Forelimb muscle (tissue), 1 donor: ENCODE data around the gene EPB41L2. TPM values are rescaled to one million over a fixed set of nuclear protein-coding genes. Genes with fewer than 3 reads are reported as not detected.
"Not testable (repeated sequence)": the region's sequence is repeated elsewhere in the genome, so short reads cannot be mapped to it uniquely, and the experiment has no call there.

Experiments used
- DNase-seq: peaks from one replicate; pipeline ENCODE4 v3.0.0-alpha.2; 2013; ENCODE audit warnings: low read depth
- polyA plus RNA-seq: library from polyadenylated mRNA; unstranded; fragments of 120-200 nt; gene quantifications from one replicate; pipeline ENCODE4 v1.2.1, GENCODE V29; 2013; ENCODE audit not compliant: insufficient read length

EPB41L2 gene
- polyA plus RNA-seq, result 190 TPM

GRCh38 chr6:131063028-131063763 lies at the start of gene EPB41L2:
Gene EPB41L2, minus strand, starts transcription at chr6:131063245. Its CDS starts 106,760 bp downstream, at chr6:130956485.
- no peak for DNase-seq

GRCh38 chr6:131112249-131112648 lies 49.2 kb upstream of the EPB41L2 start:
- DNase-seq, result no peak

GRCh38 chr6:131107151-131107550 lies 44.1 kb upstream of the EPB41L2 start:
- DNase-seq, result no peak

- no peak for DNase-seq
Measured at GRCh38 chr6:131103901-131104300, 40.9 kb upstream of the EPB41L2 start.

GRCh38 chr6:131103296-131103695 lies 40.3 kb upstream of the EPB41L2 start:
- no peak for DNase-seq

- no peak for DNase-seq
Measured at GRCh38 chr6:131101911-131102680, 39.1 kb upstream of the EPB41L2 start.

- DNase-seq, result no peak
Measured at GRCh38 chr6:131096786-131097185, 33.7 kb upstream of the EPB41L2 start.

- no peak for DNase-seq
Measured at GRCh38 chr6:131093334-131093733, 30.3 kb upstream of the EPB41L2 start.

- not testable (repeated sequence) for DNase-seq
Measured at GRCh38 chr6:131091944-131092343, 28.9 kb upstream of the EPB41L2 start.

GRCh38 chr6:131090339-131090738 lies 27.3 kb upstream of the EPB41L2 start:
- DNase-seq, result not testable (repeated sequence)

- DNase-seq, result no peak
Measured at GRCh38 chr6:131084982-131085381, 21.9 kb upstream of the EPB41L2 start.

- no peak for DNase-seq
Measured at GRCh38 chr6:131083687-131084086, 20.6 kb upstream of the EPB41L2 start.

GRCh38 chr6:131082335-131082734 lies 19.3 kb upstream of the EPB41L2 start:
- no peak for DNase-seq

- no peak for DNase-seq
Measured at GRCh38 chr6:131080084-131080483, 17.0 kb upstream of the EPB41L2 start.

GRCh38 chr6:131073577-131073976 lies 10.5 kb upstream of the EPB41L2 start:
- no peak for DNase-seq

GRCh38 chr6:131070061-131070460 lies 7.0 kb upstream of the EPB41L2 start:
- no peak for DNase-seq

- no peak for DNase-seq
Measured at GRCh38 chr6:131068165-131068564, 5.1 kb upstream of the EPB41L2 start.

GRCh38 chr6:131067521-131067920 lies 4.5 kb upstream of the EPB41L2 start:
- no peak for DNase-seq

GRCh38 chr6:131065824-131066171 lies 2.8 kb upstream of the EPB41L2 start:
- no peak for DNase-seq

GRCh38 chr6:131065112-131065823 lies 2.2 kb upstream of the EPB41L2 start:
- DNase-seq, result no peak

- no peak for DNase-seq
Measured at GRCh38 chr6:131063764-131064272, 773 bp upstream of the EPB41L2 start.
